HUES64 (cell line): ENCODE data around the gene FBXL7.

Source experiments
- H3K27ac ChIP-seq: 2 replicates; pipeline ENCODE4 v1.7.0; 2013; ENCODE audit warnings: low read depth, low read length, inconsistent platforms
- H3K27me3 ChIP-seq: 2 replicates; pipeline ENCODE4 v1.6.1; 2013; ENCODE audit warnings: mild to moderate bottlenecking, low read length; ENCODE audit not compliant: insufficient read depth
- H3K36me3 ChIP-seq: 2 replicates; pipeline ENCODE4 v1.6.1; 2013; ENCODE audit warnings: mild to moderate bottlenecking, low read length; ENCODE audit not compliant: insufficient read depth
- H3K4me1 ChIP-seq: 2 replicates; pipeline ENCODE4 v1.6.1; 2013; ENCODE audit warnings: mild to moderate bottlenecking, low read length, moderate library complexity; ENCODE audit not compliant: insufficient read depth
- H3K4me3 ChIP-seq: 2 replicates; pipeline ENCODE4 v1.5.1; 2013; ENCODE audit warnings: mild to moderate bottlenecking, low read length, moderate library complexity
- H3K9ac ChIP-seq: 2 replicates; pipeline ENCODE4 v1.6.1; 2013; ENCODE audit warnings: mild to moderate bottlenecking, low read depth, low read length
- H3K9me3 ChIP-seq: 2 replicates; pipeline ENCODE4 v1.6.1; 2013; ENCODE audit warnings: low read depth, low read length; ENCODE audit not compliant: insufficient read depth
- WGBS: fragments of 150-250, 120-280 bp; methylation state at CpG from one replicate; pipeline ENCODE4 v1.1.7; 2013; ENCODE audit warnings: missing lambda C conversion rate; 5-methylcytosine and 5-hydroxymethylcytosine counted together

Gene FBXL7

GRCh38 chr5:15577132-15577531 is 77.2 kb downstream of the FBXL7 start:
- Histone ChIP-seq H3K36me3 (no peaks in the 10 kb centered on the region), H3K4me1 (0 out of 2 replicates have a peak, but pooled peaks cover 3% of the 10 kb centered on the region), H3K9me3 (no peaks in the 10 kb centered on the region), H3K4me3 (no peak overlapping the region), H3K27me3 (no peaks in the 10 kb centered on the region), H3K27ac (no peak overlapping the region), H3K9ac (no peak overlapping the region)
- WGBS = 90% methylated on average over 10 of the region's 10 CpGs

- Histone ChIP-seq H3K27me3 (no peaks in the 10 kb centered on the region), H3K4me3 (no peak overlapping the region), H3K27ac (no peak overlapping the region), H3K4me1 (no peaks in the 10 kb centered on the region), H3K9me3 (no peaks in the 10 kb centered on the region), H3K9ac (no peak overlapping the region), H3K36me3 (no peaks in the 10 kb centered on the region)
- 100% methylated on average over 1 of the region's 2 CpGs for WGBS
Observed at GRCh38 chr5:15577831-15578230, 77.9 kb downstream of the FBXL7 start.

GRCh38 chr5:15579193-15579990 is 79.4 kb downstream of the FBXL7 start:
- Histone ChIP-seq H3K4me1 (no peaks in the 10 kb centered on the region), H3K27ac (no peak overlapping the region), H3K9me3 (peaks cover 12% of the 10 kb centered on the region), H3K9ac (no peak overlapping the region), H3K36me3 (no peaks in the 10 kb centered on the region), H3K27me3 (no peaks in the 10 kb centered on the region), H3K4me3 (no peak overlapping the region)
- WGBS = 89% methylated on average over 2 of the region's 3 CpGs

- H3K4me3 ChIP-seq = no peak overlapping the region
- H3K9me3 ChIP-seq = peaks cover 16% of the 10 kb centered on the region
- no peak overlapping the region for H3K27ac ChIP-seq
- 100% methylated on average over 1 of the region's 1 CpG for WGBS
- no peaks in the 10 kb centered on the region for H3K27me3 ChIP-seq
- no peaks in the 10 kb centered on the region for H3K4me1 ChIP-seq
- H3K36me3 ChIP-seq = no peaks in the 10 kb centered on the region
- no peak overlapping the region for H3K9ac ChIP-seq
Observed at GRCh38 chr5:15584528-15584927, 84.5 kb downstream of the FBXL7 start.

- Histone ChIP-seq H3K27me3 (no peaks in the 10 kb centered on the region), H3K4me1 (no peaks in the 10 kb centered on the region), H3K27ac (no peak overlapping the region), H3K36me3 (no peaks in the 10 kb centered on the region), H3K9ac (no peak overlapping the region), H3K9me3 (peaks cover 16% of the 10 kb centered on the region), H3K4me3 (no peak overlapping the region)
- 100% methylated on average over 2 of the region's 2 CpGs for WGBS
Observed at GRCh38 chr5:15585128-15585527, 85.1 kb downstream of the FBXL7 start.

GRCh38 chr5:15585841-15586591 is 86.0 kb downstream of the FBXL7 start:
- no peaks in the 10 kb centered on the region for H3K27me3 ChIP-seq
- H3K4me3 ChIP-seq = no peak overlapping the region
- no peaks in the 10 kb centered on the region for H3K4me1 ChIP-seq
- H3K9me3 ChIP-seq = peaks cover 16% of the 10 kb centered on the region
- H3K27ac ChIP-seq = no peak overlapping the region
- 100% methylated on average over 1 of the region's 1 CpG for WGBS
- H3K36me3 ChIP-seq = no peaks in the 10 kb centered on the region
- H3K9ac ChIP-seq = no peak overlapping the region

GRCh38 chr5:15587916-15588315 is 87.9 kb downstream of the FBXL7 start:
- no peaks in the 10 kb centered on the region for H3K27me3 ChIP-seq
- H3K9ac ChIP-seq = no peak overlapping the region
- no peak overlapping the region for H3K27ac ChIP-seq
- no peaks in the 10 kb centered on the region for H3K36me3 ChIP-seq
- no peaks in the 10 kb centered on the region for H3K4me1 ChIP-seq
- H3K9me3 ChIP-seq = peaks cover 16% of the 10 kb centered on the region
- H3K4me3 ChIP-seq = no peak overlapping the region

- Histone ChIP-seq H3K9me3 (no peaks in the 10 kb centered on the region), H3K4me3 (no peak overlapping the region), H3K9ac (no peak overlapping the region), H3K27ac (no peak overlapping the region), H3K27me3 (no peaks in the 10 kb centered on the region), H3K4me1 (peaks cover 17% of the 10 kb centered on the region), H3K36me3 (no peaks in the 10 kb centered on the region)
- 95% methylated on average over 4 of the region's 4 CpGs for WGBS
Observed at GRCh38 chr5:15592728-15593127, 92.7 kb downstream of the FBXL7 start.

- H3K9me3 ChIP-seq = no peaks in the 10 kb centered on the region
- 84% methylated on average over 7 of the region's 7 CpGs for WGBS
- peaks cover 17% of the 10 kb centered on the region for H3K4me1 ChIP-seq
- no peak overlapping the region for H3K9ac ChIP-seq
- no peaks in the 10 kb centered on the region for H3K36me3 ChIP-seq
- no peak overlapping the region for H3K27ac ChIP-seq
- H3K27me3 ChIP-seq = no peaks in the 10 kb centered on the region
- no peak overlapping the region for H3K4me3 ChIP-seq
Observed at GRCh38 chr5:15594977-15595568, 95.1 kb downstream of the FBXL7 start.

GRCh38 chr5:15595929-15596328 is 95.9 kb downstream of the FBXL7 start:
- Histone ChIP-seq H3K4me1 (peaks cover 24% of the 10 kb centered on the region), H3K9ac (no peak overlapping the region), H3K36me3 (no peaks in the 10 kb centered on the region), H3K4me3 (no peak overlapping the region), H3K27me3 (no peaks in the 10 kb centered on the region), H3K27ac (no peak overlapping the region), H3K9me3 (no peaks in the 10 kb centered on the region)
- 63% methylated on average over 3 of the region's 3 CpGs for WGBS

GRCh38 chr5:15596936-15597335 is 97.0 kb downstream of the FBXL7 start:
- H3K27ac ChIP-seq = no peak overlapping the region
- H3K9ac ChIP-seq = no peak overlapping the region
- no peaks in the 10 kb centered on the region for H3K9me3 ChIP-seq
- H3K4me3 ChIP-seq = no peak overlapping the region
- WGBS = 94% methylated on average over 1 of the region's 1 CpG
- peaks cover 31% of the 10 kb centered on the region for H3K4me1 ChIP-seq
- H3K27me3 ChIP-seq = no peaks in the 10 kb centered on the region
- no peaks in the 10 kb centered on the region for H3K36me3 ChIP-seq
